Skeletal muscle tissue (tissue), 4 donors: ENCODE data around the gene PDIA5. TPM values are rescaled to one million over a fixed set of nuclear protein-coding genes. Genes with fewer than 3 reads are reported as not detected.

ENCODE experiments used
- H3K27ac ChIP-seq: one replicate; pipeline ENCODE4 v1.7.0; 2013; ENCODE audit warnings: mild to moderate bottlenecking, low read depth, low read length, inconsistent platforms
- H3K27me3 ChIP-seq, 3 donors: one replicate each; pipeline ENCODE4 v1.7.0; 2013; ENCODE audit warnings: low read length in 3 of 3; ENCODE audit not compliant: control insufficient read depth in 3 of 3, insufficient read depth in 3 of 3
- H3K36me3 ChIP-seq, 3 donors: one replicate each; pipeline ENCODE4 v1.7.0; 2013; ENCODE audit warnings: low read length in 3 of 3; ENCODE audit not compliant: control insufficient read depth in 3 of 3, insufficient read depth in 3 of 3
- H3K4me1 ChIP-seq, 3 donors: one replicate each; pipeline ENCODE4 v1.7.0; 2013; ENCODE audit warnings: low read length in 3 of 3, mild to moderate bottlenecking in 3 of 3; ENCODE audit not compliant: control insufficient read depth in 3 of 3, insufficient read depth in 3 of 3
- H3K4me3 ChIP-seq, 3 donors: one replicate each; pipeline ENCODE4 v1.7.0; 2013; ENCODE audit warnings: low read length in 3 of 3
- H3K9ac ChIP-seq, 3 donors: one replicate each; pipeline ENCODE4 v1.7.0; 2013; ENCODE audit warnings: low read length in 3 of 3, mild to moderate bottlenecking in 3 of 3, moderate library complexity in 2 of 3, low read depth in 1 of 3
- H3K9me3 ChIP-seq, 3 donors: one replicate each; pipeline ENCODE4 v1.7.0; 2013; ENCODE audit warnings: low read length in 3 of 3; ENCODE audit not compliant: control insufficient read depth in 3 of 3
- total RNA-seq: library from RNA; depleted of rRNA; stranded (reverse); fragments of >200 nt; gene quantifications from one replicate; pipeline ENCODE4 v1.2.3, GENCODE V29; 2014
- donor health status: Osteomylitis.

Gene PDIA5
- total RNA-seq, 1 donor from 2014 or later: 12.0 TPM

DNA sequence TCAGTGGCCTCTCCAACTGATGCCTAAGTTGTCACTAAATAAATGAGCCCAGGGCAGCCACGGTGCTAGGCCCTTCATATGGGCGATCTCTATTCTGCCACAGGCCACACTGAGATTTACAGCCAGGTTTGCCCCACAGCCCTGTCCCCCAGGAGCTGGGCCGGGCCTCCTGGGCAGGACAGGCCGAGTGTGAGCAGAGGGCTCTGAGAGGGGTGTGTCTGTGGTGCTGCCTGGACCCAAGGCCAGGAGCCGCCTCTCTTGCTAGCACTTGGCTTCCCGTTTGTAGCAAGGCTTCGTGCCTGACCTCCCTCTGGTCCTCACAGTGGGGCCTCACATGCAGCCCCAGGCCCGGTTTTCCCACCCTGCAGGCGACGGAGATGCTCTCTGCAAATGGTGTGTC lies 67.8 kb downstream of the PDIA5 start:
- peaks cover 5 to 9% (median 5%) of the 10 kb centered on the region in 3 donors for H3K36me3 ChIP-seq
- no peaks in the 10 kb centered on the region for H3K9me3 ChIP-seq
- H3K27ac ChIP-seq: no peak overlapping the region
- H3K9ac ChIP-seq: no peak overlapping the region
- H3K27me3 ChIP-seq: no peaks in the 10 kb centered on the region
- H3K4me1 ChIP-seq: no peaks in the 10 kb centered on the region
- H3K4me3 ChIP-seq: no peak overlapping the region

DNA sequence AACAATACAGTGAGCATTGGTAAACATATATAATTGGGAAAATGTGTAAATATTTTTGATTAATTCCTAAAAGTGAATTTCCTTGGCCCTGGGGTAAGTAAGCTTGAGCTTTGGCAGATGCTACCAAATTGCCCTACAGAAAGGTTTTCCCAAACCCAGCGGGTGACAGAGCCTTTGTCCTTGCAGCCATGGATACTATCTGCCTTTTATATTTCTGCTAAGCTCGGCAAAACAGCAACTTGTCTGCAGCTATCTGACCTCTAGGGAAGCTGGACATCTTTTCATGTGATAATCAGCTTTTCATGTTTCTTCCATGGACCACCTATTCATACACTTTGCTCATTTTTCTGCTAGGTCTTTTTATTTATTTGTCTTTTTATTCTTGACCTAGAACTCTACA lies 70.2 kb downstream of the PDIA5 start:
- Histone ChIP-seq H3K4me1 (no peaks in the 10 kb centered on the region), H3K36me3 (peaks cover 0 to 13% (median 5%) of the 10 kb centered on the region in 3 donors), H3K4me3 (no peak overlapping the region), H3K9ac (no peak overlapping the region), H3K27ac (no peak overlapping the region), H3K27me3 (no peaks in the 10 kb centered on the region), H3K9me3 (no peaks in the 10 kb centered on the region)

DNA sequence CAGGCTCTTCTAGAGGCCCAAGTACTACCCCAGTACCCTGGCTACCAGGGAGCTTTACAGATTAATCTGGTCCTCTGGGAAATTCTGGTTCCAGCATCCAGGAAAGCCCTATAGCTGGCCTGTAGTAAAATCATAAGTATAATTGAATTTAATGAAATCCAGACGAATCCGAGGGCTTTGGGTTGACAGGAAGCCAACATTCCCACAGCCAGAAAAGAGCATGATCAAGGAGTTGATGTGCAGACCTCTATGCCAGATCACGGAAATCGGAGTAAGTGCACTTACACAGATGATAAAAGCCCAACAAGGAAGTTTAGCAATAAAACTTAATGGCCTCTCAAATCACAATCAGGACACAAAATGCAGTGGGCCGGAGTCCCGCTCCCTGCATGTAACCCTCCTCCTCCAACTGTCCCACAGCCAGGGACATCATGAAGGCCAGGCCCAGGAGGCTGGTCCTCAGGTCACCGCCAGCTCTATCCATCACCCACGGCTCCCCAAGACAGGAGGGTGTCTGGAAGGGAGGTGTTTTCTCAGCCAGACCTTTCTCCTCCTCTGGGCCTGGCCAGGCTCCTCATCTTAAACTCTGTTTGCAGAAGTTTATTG lies 72.1 kb downstream of the PDIA5 start:
- H3K36me3 ChIP-seq: peaks cover 0 to 8% (median 0%) of the 10 kb centered on the region in 3 donors
- H3K9me3 ChIP-seq: no peaks in the 10 kb centered on the region
- no peaks in the 10 kb centered on the region for H3K4me1 ChIP-seq
- no peaks in the 10 kb centered on the region for H3K27me3 ChIP-seq
- H3K9ac ChIP-seq: no peak overlapping the region
- H3K27ac ChIP-seq: no peak overlapping the region
- no peak overlapping the region for H3K4me3 ChIP-seq

DNA sequence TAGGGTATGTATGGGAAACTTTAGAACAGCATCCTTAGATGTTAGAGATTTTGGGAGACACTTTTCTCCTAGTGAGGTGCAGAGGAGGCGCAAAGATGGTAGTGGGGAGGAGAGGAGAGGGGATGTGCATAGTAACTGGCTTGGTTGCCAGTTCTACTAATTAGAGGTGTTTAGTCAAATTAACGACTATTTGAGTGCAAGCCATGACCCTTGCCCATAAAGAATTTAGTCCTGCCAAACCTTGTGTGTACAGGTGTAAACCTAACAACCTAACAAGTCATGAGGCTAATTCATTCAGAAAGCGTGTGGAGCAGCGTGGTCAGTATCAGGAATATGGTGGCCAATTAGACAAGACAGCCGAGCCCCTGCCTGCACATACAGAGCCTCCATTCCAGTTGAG lies 72.7 kb downstream of the PDIA5 start:
- H3K4me1 ChIP-seq: no peaks in the 10 kb centered on the region
- H3K27me3 ChIP-seq: no peaks in the 10 kb centered on the region
- no peak overlapping the region for H3K4me3 ChIP-seq
- peaks cover 0 to 8% (median 0%) of the 10 kb centered on the region in 3 donors for H3K36me3 ChIP-seq
- no peak overlapping the region for H3K27ac ChIP-seq
- no peak overlapping the region for H3K9ac ChIP-seq
- H3K9me3 ChIP-seq: no peaks in the 10 kb centered on the region

DNA sequence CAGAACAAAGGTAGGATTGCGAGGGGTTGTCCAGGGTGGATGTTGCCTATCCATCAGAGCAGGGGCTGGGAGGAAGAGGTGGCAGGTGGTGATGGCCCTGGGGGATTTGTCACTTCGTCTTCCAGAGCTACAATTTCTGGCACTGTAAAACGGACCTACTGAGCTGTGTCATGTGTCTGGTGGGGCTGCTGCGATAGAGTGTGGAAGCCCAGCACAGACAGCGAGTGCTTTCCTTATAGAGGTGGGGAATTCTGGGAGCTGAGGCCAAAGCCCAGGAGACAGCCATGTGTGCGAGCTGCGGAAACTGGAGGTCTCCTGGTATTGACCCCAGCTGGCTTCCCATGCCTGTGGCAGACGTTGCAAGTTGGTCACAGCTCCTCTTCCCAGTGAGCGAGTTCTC lies 73.7 kb downstream of the PDIA5 start:
- no peak overlapping the region for H3K9ac ChIP-seq
- H3K27me3 ChIP-seq: no peaks in the 10 kb centered on the region
- H3K9me3 ChIP-seq: no peaks in the 10 kb centered on the region
- no peak overlapping the region for H3K27ac ChIP-seq
- peaks cover 0 to 8% (median 2%) of the 10 kb centered on the region in 3 donors for H3K36me3 ChIP-seq
- H3K4me1 ChIP-seq: no peaks in the 10 kb centered on the region
- H3K4me3 ChIP-seq: no peak overlapping the region

DNA sequence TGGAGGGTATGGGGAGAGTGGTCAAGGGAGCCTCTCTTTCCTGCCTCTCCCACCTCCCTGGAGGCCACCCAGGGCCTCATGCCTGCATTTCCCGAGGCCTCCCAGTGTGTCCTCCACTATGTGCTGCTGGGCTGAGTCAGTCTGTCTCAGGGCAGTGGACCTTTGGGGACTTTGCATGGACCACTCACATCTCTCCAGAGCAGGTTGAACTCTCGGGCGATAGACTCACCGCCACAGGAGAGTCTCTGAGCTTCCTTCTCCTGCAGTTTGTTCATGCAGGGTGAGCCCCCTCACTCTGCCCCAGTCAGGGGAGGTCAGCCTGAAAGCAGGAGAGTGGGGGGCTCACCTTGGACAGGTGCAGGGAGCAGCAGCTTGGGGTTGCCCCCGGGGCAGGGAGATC lies 74.5 kb downstream of the PDIA5 start:
- H3K4me3 ChIP-seq: no peak overlapping the region
- no peak overlapping the region for H3K27ac ChIP-seq
- H3K4me1 ChIP-seq: no peaks in the 10 kb centered on the region
- H3K9me3 ChIP-seq: no peaks in the 10 kb centered on the region
- peaks cover 0 to 13% (median 8%) of the 10 kb centered on the region in 3 donors for H3K36me3 ChIP-seq
- H3K27me3 ChIP-seq: no peaks in the 10 kb centered on the region
- peak overlapping the region in 1 of 3 donors; percentile 16 for H3K9ac ChIP-seq

DNA sequence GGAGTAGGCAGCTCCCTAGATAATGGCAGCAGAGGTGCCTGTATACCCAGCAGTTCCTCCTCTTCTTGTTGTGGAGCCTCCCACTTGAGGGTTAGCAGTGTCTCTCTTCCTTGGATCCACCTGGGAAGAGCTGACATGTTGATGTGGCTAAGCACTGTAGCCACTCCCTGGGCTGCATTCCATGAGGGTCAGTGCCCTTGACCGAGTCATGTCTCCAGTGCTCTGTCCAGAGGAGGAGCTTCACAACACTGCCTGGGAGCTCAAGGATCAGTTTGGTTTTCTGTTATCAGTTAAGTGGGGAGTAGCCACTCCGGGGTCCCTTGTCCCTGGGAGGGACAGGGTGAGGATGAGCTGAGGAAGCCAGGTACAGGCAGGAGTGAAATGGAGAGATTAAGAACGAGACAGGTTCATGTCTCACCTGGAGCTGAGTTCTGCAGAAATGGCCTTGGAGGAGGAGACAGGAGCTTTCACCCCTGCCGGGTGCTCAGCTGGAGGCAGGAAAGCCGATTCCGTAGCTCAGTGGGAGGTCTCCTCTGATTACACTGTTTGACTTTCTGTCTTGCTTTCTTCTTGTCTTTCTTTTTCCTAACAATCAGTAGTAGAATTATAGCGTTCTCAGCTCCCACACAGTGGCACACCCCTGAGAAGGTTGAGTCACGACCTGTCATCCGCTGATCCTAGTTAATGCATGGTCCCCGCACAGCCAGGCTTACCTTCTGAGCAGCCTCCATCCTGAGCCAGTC lies 77.0 kb downstream of the PDIA5 start:
- Histone ChIP-seq H3K27ac (no peak overlapping the region), H3K9me3 (no peaks in the 10 kb centered on the region), H3K4me3 (no peak overlapping the region), H3K27me3 (no peaks in the 10 kb centered on the region), H3K4me1 (no peaks in the 10 kb centered on the region), H3K36me3 (peaks cover 0 to 23% (median 8%) of the 10 kb centered on the region in 3 donors), H3K9ac (no peak overlapping the region)

DNA sequence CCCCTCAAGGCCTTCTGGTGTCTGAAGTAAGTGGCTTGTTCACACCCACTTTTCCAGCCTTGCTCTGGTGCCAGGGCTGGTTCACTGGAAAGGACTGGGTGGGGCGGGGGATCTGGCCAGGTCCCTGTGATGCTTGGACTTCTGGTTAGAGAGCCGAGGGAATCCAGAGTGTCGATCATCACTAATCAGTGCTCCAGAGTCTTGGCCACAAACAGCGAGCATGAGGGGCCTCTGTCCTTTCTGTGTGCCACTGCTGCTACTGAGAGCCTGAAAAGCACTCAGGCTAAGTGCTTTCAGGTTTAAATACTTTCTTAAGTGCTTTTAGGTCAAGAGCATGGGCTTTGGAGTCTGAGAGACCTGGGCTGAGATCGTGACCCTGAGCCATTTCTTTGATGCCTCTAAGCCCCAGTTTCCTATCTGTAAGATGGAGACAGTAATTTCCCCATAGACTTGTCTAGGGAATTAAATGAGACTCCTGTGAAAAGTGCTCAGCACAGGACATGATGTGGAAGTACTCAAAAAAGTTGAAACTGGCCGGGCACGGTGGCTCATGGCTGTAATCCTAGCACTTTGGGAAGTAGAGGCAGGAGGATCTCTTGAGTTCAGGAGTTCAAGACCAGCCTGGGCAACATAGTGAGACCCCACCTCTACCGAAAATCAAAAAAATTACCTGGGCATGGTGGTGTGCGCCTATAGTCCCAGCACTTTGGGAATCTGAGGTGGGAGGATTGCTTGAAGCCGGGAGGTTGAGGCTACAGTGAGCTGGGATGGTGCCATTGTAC lies 81.1 kb downstream of the PDIA5 start:
- Histone ChIP-seq H3K36me3 (peaks cover 3 to 22% (median 11%) of the 10 kb centered on the region in 3 donors), H3K4me1 (no peaks in the 10 kb centered on the region), H3K27me3 (no peaks in the 10 kb centered on the region), H3K9ac (no peak overlapping the region), H3K4me3 (no peak overlapping the region), H3K27ac (no peak overlapping the region), H3K9me3 (no peaks in the 10 kb centered on the region)

DNA sequence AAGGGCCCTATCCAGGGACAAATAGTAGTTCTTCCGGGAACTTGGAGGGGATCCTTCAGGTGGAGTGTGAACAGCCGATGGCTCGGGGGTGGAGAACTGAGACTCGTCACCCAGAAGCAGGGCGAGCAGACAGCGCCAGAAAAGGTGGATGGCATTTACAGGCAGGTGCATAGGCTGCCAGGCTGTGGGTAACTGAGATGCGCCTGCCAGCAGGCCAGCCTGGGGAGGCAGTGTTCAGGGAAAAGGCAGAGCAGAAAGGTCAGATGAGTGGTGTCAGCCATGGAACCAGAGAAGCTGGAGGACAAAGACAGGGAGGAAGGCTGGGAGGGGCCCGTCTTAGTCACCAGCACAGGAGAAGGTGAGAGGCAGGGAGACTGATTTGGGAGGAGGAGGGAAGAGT lies 81.9 kb downstream of the PDIA5 start:
- peaks cover 3 to 19% (median 11%) of the 10 kb centered on the region in 3 donors for H3K36me3 ChIP-seq
- H3K9ac ChIP-seq: no peak overlapping the region
- no peak overlapping the region for H3K4me3 ChIP-seq
- no peaks in the 10 kb centered on the region for H3K9me3 ChIP-seq
- H3K27me3 ChIP-seq: no peaks in the 10 kb centered on the region
- H3K4me1 ChIP-seq: no peaks in the 10 kb centered on the region
- H3K27ac ChIP-seq: no peak overlapping the region

DNA sequence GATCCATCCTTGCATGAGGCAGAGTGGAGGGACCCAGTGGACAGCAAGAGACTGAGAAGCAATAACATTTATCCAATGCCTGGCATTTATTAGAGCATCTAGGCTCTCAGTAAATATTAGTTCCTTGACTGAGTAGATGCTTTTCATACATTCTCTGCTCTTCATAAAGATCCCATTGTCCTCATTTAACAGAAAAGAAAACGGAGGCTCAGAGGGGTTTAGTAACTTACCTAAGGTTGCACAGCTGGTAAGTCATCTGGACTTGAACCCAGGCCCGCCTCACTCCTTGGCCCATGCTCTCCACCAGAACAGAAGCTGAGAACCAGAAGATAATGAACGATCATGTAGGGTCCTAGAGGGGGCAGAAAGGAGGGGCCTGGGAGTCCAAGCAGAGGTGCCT lies 82.7 kb downstream of the PDIA5 start:
- Histone ChIP-seq H3K27me3 (no peaks in the 10 kb centered on the region), H3K9me3 (no peaks in the 10 kb centered on the region), H3K9ac (no peak overlapping the region), H3K4me1 (no peaks in the 10 kb centered on the region), H3K4me3 (no peak overlapping the region), H3K36me3 (peaks cover 3 to 22% (median 11%) of the 10 kb centered on the region in 3 donors), H3K27ac (no peak overlapping the region)
